ENCODE measurements around the gene MACROD2. TPM values are rescaled to one million over a fixed set of nuclear protein-coding genes. Genes with fewer than 3 reads are reported as not detected.

The MACROD2 gene
- total and polyA plus RNA-seq, 2 experiments from 2014 or later = 2.8 to 4.3 TPM

DNA sequence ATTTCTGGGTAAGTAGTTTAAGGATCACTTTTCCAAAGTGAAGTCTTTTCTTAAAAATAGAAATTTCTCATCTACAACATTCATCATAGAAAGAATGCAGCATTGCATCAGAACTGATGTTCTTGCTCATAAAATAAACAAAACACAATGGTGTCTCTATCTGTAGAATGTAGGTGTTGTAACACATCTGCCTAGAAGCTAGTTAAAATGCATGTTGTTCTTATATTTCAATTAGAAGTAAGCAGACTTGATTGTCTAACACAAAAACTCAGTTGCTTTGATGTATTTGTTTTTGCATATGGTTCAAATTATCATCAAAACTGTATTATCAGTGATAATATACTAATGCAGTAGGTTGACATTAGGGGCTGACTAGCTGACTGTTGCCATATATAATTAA is 996.8 kb downstream of the MACROD2 start:
- Histone ChIP-seq H3K4me3 (no peak overlapping the region), H3K27me3 (ENCODE audit: insufficient read depth) (no peaks in the 10 kb centered on the region), H3K79me2 (replicated peaks; ENCODE audit: insufficient read depth) (no peaks in the 10 kb centered on the region), H2AFZ (no peak overlapping the region), H3K4me2 (no peak overlapping the region), H4K20me1 (replicated peaks; ENCODE audit: insufficient read depth) (no peaks in the 10 kb centered on the region), H3K36me3 (ENCODE audit: insufficient read depth) (no peaks in the 10 kb centered on the region), H3F3A (replicated peaks; ENCODE audit: low read depth) (no peaks in the 10 kb centered on the region), H3K4me1 (ENCODE audit: insufficient read depth) (no peaks in the 10 kb centered on the region), H3K27ac (ENCODE audit: low read depth) (no peak overlapping the region), H3K9me2 (ENCODE audit: insufficient read depth) (peaks cover 3% of the 10 kb centered on the region; the same call in 1 of the 2 replicates)
- Mint-ChIP-seq H3K9me3 (peaks cover 3% of the 10 kb centered on the region; the same call in 1 of the 3 replicates), H3K27ac (no peak overlapping the region), H3K27me3 (ENCODE audit: insufficient read depth, low read depth, poor library complexity) (peaks cover 2% of the 10 kb centered on the region), H3K4me1 (no peaks in the 10 kb centered on the region), H3K4me3 (no peak overlapping the region), H3K36me3 (ENCODE audit: low read depth) (no peaks in the 10 kb centered on the region)
- no peak for TF ChIP-seq STAT1 (IDR thresholded peaks at IDR 0.05; ENCODE audit: unreplicated experiment)
- no peak for TF ChIP-seq ZNF331 (CRISPR knock-in tag; IDR thresholded peaks at IDR 0.05; ENCODE audit: low read depth)
- no peak for TF ChIP-seq EZH2 (IDR thresholded peaks at IDR 0.05; ENCODE audit: low read depth, unreplicated experiment)
- no peak for TF ChIP-seq CREB1 (CRISPR knock-in tag; IDR thresholded peaks at IDR 0.05; ENCODE audit: low read depth)
- TF ChIP-seq, protein P1, sequence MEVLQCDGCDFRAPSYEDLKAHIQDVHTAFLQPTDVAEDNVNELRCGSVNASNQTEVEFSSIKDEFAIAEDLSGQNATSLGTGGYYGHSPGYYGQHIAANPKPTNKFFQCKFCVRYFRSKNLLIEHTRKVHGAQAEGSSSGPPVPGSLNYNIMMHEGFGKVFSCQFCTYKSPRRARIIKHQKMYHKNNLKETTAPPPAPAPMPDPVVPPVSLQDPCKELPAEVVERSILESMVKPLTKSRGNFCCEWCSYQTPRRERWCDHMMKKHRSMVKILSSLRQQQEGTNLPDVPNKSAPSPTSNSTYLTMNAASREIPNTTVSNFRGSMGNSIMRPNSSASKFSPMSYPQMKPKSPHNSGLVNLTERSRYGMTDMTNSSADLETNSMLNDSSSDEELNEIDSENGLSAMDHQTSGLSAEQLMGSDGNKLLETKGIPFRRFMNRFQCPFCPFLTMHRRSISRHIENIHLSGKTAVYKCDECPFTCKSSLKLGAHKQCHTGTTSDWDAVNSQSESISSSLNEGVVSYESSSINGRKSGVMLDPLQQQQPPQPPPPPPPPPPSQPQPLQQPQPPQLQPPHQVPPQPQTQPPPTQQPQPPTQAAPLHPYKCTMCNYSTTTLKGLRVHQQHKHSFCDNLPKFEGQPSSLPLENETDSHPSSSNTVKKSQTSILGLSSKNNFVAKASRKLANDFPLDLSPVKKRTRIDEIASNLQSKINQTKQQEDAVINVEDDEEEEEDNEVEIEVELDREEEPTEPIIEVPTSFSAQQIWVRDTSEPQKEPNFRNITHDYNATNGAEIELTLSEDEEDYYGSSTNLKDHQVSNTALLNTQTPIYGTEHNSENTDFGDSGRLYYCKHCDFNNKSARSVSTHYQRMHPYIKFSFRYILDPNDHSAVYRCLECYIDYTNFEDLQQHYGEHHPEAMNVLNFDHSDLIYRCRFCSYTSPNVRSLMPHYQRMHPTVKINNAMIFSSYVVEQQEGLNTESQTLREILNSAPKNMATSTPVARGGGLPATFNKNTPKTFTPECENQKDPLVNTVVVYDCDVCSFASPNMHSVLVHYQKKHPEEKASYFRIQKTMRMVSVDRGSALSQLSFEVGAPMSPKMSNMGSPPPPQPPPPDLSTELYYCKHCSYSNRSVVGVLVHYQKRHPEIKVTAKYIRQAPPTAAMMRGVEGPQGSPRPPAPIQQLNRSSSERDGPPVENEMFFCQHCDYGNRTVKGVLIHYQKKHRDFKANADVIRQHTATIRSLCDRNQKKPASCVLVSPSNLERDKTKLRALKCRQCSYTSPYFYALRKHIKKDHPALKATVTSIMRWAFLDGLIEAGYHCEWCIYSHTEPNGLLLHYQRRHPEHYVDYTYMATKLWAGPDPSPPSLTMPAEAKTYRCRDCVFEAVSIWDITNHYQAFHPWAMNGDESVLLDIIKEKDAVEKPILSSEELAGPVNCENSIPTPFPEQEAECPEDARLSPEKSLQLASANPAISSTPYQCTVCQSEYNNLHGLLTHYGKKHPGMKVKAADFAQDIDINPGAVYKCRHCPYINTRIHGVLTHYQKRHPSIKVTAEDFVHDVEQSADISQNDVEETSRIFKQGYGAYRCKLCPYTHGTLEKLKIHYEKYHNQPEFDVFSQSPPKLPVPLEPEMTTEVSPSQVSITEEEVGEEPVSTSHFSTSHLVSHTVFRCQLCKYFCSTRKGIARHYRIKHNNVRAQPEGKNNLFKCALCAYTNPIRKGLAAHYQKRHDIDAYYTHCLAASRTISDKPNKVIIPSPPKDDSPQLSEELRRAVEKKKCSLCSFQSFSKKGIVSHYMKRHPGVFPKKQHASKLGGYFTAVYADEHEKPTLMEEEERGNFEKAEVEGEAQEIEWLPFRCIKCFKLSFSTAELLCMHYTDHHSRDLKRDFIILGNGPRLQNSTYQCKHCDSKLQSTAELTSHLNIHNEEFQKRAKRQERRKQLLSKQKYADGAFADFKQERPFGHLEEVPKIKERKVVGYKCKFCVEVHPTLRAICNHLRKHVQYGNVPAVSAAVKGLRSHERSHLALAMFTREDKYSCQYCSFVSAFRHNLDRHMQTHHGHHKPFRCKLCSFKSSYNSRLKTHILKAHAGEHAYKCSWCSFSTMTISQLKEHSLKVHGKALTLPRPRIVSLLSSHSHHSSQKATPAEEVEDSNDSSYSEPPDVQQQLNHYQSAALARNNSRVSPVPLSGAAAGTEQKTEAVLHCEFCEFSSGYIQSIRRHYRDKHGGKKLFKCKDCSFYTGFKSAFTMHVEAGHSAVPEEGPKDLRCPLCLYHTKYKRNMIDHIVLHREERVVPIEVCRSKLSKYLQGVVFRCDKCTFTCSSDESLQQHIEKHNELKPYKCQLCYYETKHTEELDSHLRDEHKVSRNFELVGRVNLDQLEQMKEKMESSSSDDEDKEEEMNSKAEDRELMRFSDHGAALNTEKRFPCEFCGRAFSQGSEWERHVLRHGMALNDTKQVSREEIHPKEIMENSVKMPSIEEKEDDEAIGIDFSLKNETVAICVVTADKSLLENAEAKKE (CRISPR knock-in tag; IDR thresholded peaks at IDR 0.05) = no peak
- TF ChIP-seq NANOG (IDR thresholded peaks at IDR 0.05; ENCODE audit: borderline replicate concordance) = no peak
- no peak for TF ChIP-seq POLR2AphosphoS5 (IDR thresholded peaks at IDR 0.05; ENCODE audit: low read depth)
- no peak for TF ChIP-seq JUNB (IDR thresholded peaks at IDR 0.05; ENCODE audit: unreplicated experiment)
- TF ChIP-seq ZNF114 (CRISPR knock-in tag; IDR thresholded peaks at IDR 0.05) = no peak
- ATAC-seq (no peak), DNase-seq (ENCODE audit: low spot score) (no peak)

Measured in GM23338 (cell line).